ENCODE measurements around the gene GBF1. TPM values are rescaled to one million over a fixed set of nuclear protein-coding genes. Genes with fewer than 3 reads are reported as not detected.

Gene GBF1
- total RNA-seq, 1 experiment from 2014 or later, result 23.7 TPM

DNA sequence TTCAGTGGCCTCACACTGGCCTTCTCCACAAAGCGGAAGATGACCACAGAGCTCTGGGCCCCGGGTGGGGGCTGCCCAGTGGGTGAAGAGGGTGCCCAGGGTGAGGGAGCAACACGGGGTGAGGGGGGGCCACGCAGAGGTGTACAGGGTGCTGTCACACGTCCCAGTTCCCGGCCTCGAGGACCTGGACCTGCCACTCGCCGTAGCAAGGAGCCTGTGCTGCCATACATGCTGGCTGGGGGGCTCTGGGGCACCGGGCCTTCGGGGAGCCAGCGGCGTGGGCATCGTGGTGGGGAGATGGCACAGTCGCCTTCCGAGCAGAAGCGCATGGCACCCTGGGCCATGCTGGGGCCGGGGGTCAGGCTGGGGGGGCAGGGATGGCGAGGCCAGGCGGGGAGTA lies 171.4 kb downstream of the GBF1 start:
- WGBS (ENCODE audit: extremely low coverage, insufficient read length, low lambda C conversion rate), result no CpG with 5 or more reads among the region's 20 CpGs
- no peak overlapping the region for H3K27ac ChIP-seq (ENCODE audit: insufficient read length, low read depth, low read length)
- Mint-ChIP-seq H3K36me3 (ENCODE audit: insufficient read depth in 1 of 3, low read depth in 3 of 3) (no peaks in the 10 kb centered on the region), H3K27ac (no peak overlapping the region), H3K4me3 (no peak overlapping the region), H3K27me3 (ENCODE audit: low read depth) (peaks cover 45% of the 10 kb centered on the region), H3K4me1 (peaks cover 20 to 41% of the 10 kb centered on the region in 2 experiments), H3K9me3 (no peaks in the 10 kb centered on the region; a peak in 1 of 5 replicates)
- H3K27me3 ChIP-seq (ENCODE audit: insufficient read depth, low read length), result peaks cover under 1% of the 10 kb centered on the region; the same call in 1 of the 2 replicates
- H2BK120ac ChIP-seq (ENCODE audit: low read depth, low read length, poor library complexity, severe bottlenecking), result no peak overlapping the region
- no peak overlapping the region for H3K4me2 ChIP-seq (ENCODE audit: insufficient read depth, insufficient read length, low read length)
- no peaks in the 10 kb centered on the region for H3K79me1 ChIP-seq (ENCODE audit: insufficient read depth, low read depth, low read length, poor library complexity, severe bottlenecking)
- no peak overlapping the region for H3T11ph ChIP-seq (ENCODE audit: low read length)
- 0 out of 2 replicates have a peak, but pooled peaks cover 2% of the 10 kb centered on the region for H3K4me1 ChIP-seq (ENCODE audit: insufficient read depth, low read length)
- no peak overlapping the region for H3K56ac ChIP-seq (ENCODE audit: insufficient read length, low read depth, low read length)
- H3K23me2 ChIP-seq (ENCODE audit: insufficient read length, low read depth, low read length, poor library complexity, severe bottlenecking), result peaks cover 29% of the 10 kb centered on the region
- no peak overlapping the region for H3K23ac ChIP-seq (ENCODE audit: insufficient read length, low read depth, low read length)
- no peak overlapping the region for H3K4ac ChIP-seq (ENCODE audit: low read depth, low read length)
- H3K9me3 ChIP-seq (ENCODE audit: control insufficient read depth, low read depth, low read length), result no peaks in the 10 kb centered on the region
- no peak overlapping the region for H2BK12ac ChIP-seq (ENCODE audit: insufficient read length, low read depth, low read length)
- H2BK5ac ChIP-seq (ENCODE audit: insufficient read length, low read length), result no peak overlapping the region
- no peak overlapping the region for H3K14ac ChIP-seq (ENCODE audit: insufficient read depth, low read length)
- H3K9ac ChIP-seq (ENCODE audit: extremely low read depth, insufficient read length, low read length), result no peak overlapping the region
- no peaks in the 10 kb centered on the region for H3K79me2 ChIP-seq (ENCODE audit: insufficient read depth, low read length)
- H3K18ac ChIP-seq (ENCODE audit: insufficient read length, low read depth, low read length), result no peak overlapping the region
- TF ChIP-seq, protein P1, sequence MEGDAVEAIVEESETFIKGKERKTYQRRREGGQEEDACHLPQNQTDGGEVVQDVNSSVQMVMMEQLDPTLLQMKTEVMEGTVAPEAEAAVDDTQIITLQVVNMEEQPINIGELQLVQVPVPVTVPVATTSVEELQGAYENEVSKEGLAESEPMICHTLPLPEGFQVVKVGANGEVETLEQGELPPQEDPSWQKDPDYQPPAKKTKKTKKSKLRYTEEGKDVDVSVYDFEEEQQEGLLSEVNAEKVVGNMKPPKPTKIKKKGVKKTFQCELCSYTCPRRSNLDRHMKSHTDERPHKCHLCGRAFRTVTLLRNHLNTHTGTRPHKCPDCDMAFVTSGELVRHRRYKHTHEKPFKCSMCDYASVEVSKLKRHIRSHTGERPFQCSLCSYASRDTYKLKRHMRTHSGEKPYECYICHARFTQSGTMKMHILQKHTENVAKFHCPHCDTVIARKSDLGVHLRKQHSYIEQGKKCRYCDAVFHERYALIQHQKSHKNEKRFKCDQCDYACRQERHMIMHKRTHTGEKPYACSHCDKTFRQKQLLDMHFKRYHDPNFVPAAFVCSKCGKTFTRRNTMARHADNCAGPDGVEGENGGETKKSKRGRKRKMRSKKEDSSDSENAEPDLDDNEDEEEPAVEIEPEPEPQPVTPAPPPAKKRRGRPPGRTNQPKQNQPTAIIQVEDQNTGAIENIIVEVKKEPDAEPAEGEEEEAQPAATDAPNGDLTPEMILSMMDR (conservative IDR thresholded peaks at IDR 0.05), result no peak
- H4K8ac ChIP-seq (replicated peaks; ENCODE audit: insufficient read length, low read depth, low read length), result no peak overlapping the region
- H2AK5ac ChIP-seq (ENCODE audit: insufficient read length, low read length), result no peak overlapping the region
- no peak overlapping the region for H2AFZ ChIP-seq (ENCODE audit: low read length)
- H2BK20ac ChIP-seq (ENCODE audit: low read depth, low read length, poor library complexity, severe bottlenecking), result no peak overlapping the region
- no peak overlapping the region for H2BK15ac ChIP-seq (ENCODE audit: low read depth, low read length)
- DNase-seq, result no peak
- H4K5ac ChIP-seq (ENCODE audit: insufficient read length, low read depth, low read length), result no peak overlapping the region
- no peaks in the 10 kb centered on the region for H4K20me1 ChIP-seq (ENCODE audit: control insufficient read depth, insufficient read depth, insufficient read length)
- H4K91ac ChIP-seq (ENCODE audit: insufficient read length, low read depth, low read length), result no peak overlapping the region
